GM12878 (cell line): ENCODE measurements around the gene SPAG7. TPM values are rescaled to one million over a fixed set of nuclear protein-coding genes. Genes with fewer than 3 reads are reported as not detected.

Experiments
- ATAC-seq: fragments of 200-7000 bp; cut with Tn5 transposase; 3 replicates; pipeline ENCODE4 v1.9.1; 2020; ENCODE audit warnings: mild to moderate bottlenecking, moderate library complexity
- BruUV-seq: library from RNA; stranded (reverse); fragments of 400-500 nt; replicated peaks from 2 replicates; lab custom pipeline; 2021; lab: Mats Ljungman, UMichigan
- CTCF ChIA-PET: fragments of 300-600 bp; sonication (Branson Sonifier 250); formaldehyde crosslinking; extraction: SDS; loops from one replicate; lab custom pipeline; 2021; ENCODE audit warnings: inconsistent platforms; lab: Yijun Ruan, JAX
- POLR2A ChIA-PET: fragments of 350-600 bp; formaldehyde crosslinking; extraction: SDS; loops from one replicate; lab custom pipeline; 2021; ENCODE audit warnings: inconsistent platforms; lab: Charles Lee
- RAD21 ChIA-PET: fragments of 300-600 bp; sonication (Branson Sonifier 250); formaldehyde crosslinking; loops from one replicate; lab custom pipeline; 2023; ENCODE audit warnings: antibody characterized with exemption; ENCODE audit not compliant: unreplicated experiment; lab: Charles Lee
- SMC1A ChIA-PET: fragments of 300-600 bp; sonication (Branson Sonifier 250); formaldehyde crosslinking; loops from one replicate; lab custom pipeline; 2023; ENCODE audit not compliant: unreplicated experiment, uncharacterized antibody; lab: Charles Lee
- DNase-seq: peaks from one replicate; pipeline ENCODE4 v3.0.0-alpha.2; 2011; ENCODE audit warnings: low read depth, low spot score
- FAIRE-seq: peaks from 3 replicates; lab custom pipeline; 2011; peaks lifted over from hg19 to GRCh38; lab: Jason Lieb, UNC
- H2AFZ ChIP-seq: 2 replicates; pipeline ENCODE4 v1.6.0; 2011; ENCODE audit warnings: low read depth, low read length, control low read depth; ENCODE audit not compliant: control insufficient read depth
- H3K27ac ChIP-seq: 2 replicates; pipeline ENCODE4 v1.5.1; 2011; ENCODE audit warnings: control low read depth; ENCODE audit not compliant: control insufficient read depth, insufficient read depth
- H3K27me3 ChIP-seq, 2 experiments: replicated peaks in 1 of 2; 2 replicates each; pipeline versions ENCODE4 v1.6.0 to v1.6.1; 2011; ENCODE audit warnings: low read length in 1 of 2; ENCODE audit not compliant: control insufficient read depth in 2 of 2, insufficient read depth in 2 of 2
- H3K36me3 ChIP-seq, 2 experiments: 2 replicates each; pipeline ENCODE4 v1.5.1; 2011; ENCODE audit warnings: low read length in 1 of 2; ENCODE audit not compliant: control insufficient read depth in 2 of 2, insufficient read depth in 2 of 2
- H3K4me1 ChIP-seq: 2 replicates; pipeline ENCODE4 v1.6.1; 2011; ENCODE audit warnings: mild to moderate bottlenecking, low read length, moderate library complexity, mixed read lengths; ENCODE audit not compliant: control insufficient read depth, insufficient read depth
- H3K4me2 ChIP-seq: 2 replicates; pipeline ENCODE4 v1.6.0; 2011; ENCODE audit warnings: control low read depth; ENCODE audit not compliant: control insufficient read depth, insufficient read depth
- H3K4me3 ChIP-seq: fragments of 200-600 bp; sonication (generic); 2 replicates; pipeline ENCODE4 v1.5.1; 2016
- H3K79me2 ChIP-seq: 2 replicates; pipeline ENCODE4 v1.6.0; 2011; ENCODE audit warnings: low read length; ENCODE audit not compliant: control insufficient read depth, insufficient read depth
- H3K9ac ChIP-seq: 2 replicates; pipeline ENCODE4 v1.8.0; 2011; ENCODE audit warnings: low read length, control low read depth, mixed read lengths; ENCODE audit not compliant: control insufficient read depth, insufficient read depth
- H3K9me3 ChIP-seq: replicated peaks from 3 replicates; pipeline ENCODE4 v1.5.1; 2011; ENCODE audit warnings: mild to moderate bottlenecking, low read length; ENCODE audit not compliant: control insufficient read depth, insufficient read depth
- H4K20me1 ChIP-seq: 2 replicates; pipeline ENCODE4 v1.6.0; 2011; ENCODE audit not compliant: control insufficient read depth, insufficient read depth
- BMI1 ChIP-seq: fragments of 450-650 bp; IDR thresholded peaks from 2 replicates; pipeline ENCODE4 v1.6.1; 2016; ENCODE audit warnings: mild to moderate bottlenecking, moderate library complexity, borderline replicate concordance
- MEF2A ChIP-seq: IDR thresholded peaks from 2 replicates; pipeline ENCODE4 v1.6.1; 2011; ENCODE audit warnings: low read depth, mild to moderate bottlenecking, low read length, moderate library complexity; ENCODE audit not compliant: insufficient read depth
- MTA3 ChIP-seq: IDR thresholded peaks from 2 replicates; pipeline ENCODE4 v1.6.1; 2012; ENCODE audit warnings: low read length, inconsistent platforms, borderline replicate concordance
- RUNX3 ChIP-seq: IDR thresholded peaks from 2 replicates; pipeline ENCODE4 v1.6.1; 2012; ENCODE audit warnings: low read length, inconsistent platforms
- SREBF2 ChIP-seq: IDR thresholded peaks from 2 replicates; pipeline ENCODE4 v1.6.1; 2012; ENCODE audit warnings: mild to moderate bottlenecking, low read length
- WGBS: methylation state at CpG from one replicate; pipeline ENCODE4 v1.1.6; 2016; ENCODE audit warnings: low lambda C conversion rate; ENCODE audit not compliant: insufficient replicate concordance, insufficient coverage; ENCODE audit errors: missing lambda C conversion rate; 5-methylcytosine and 5-hydroxymethylcytosine counted together
- in situ Hi-C: fragments of 300-500 bp; cut with MboI; formaldehyde crosslinking; loops from 9 replicates; pipeline ENCODE4 v1.14.3; 2018; ENCODE audit warnings: mixed read lengths
- intact Hi-C: fragments of 100-400 bp; cut with micrococcal nuclease; formaldehyde crosslinking; loops from one replicate; pipeline ENCODE4 v1.14.2; 2022; ENCODE audit not compliant: unreplicated experiment
- polyA plus RNA-seq, 11 experiments: library from polyadenylated mRNA; depleted of rRNA in 4 of 11; unstranded in 6 of 11; stranded (reverse) in 5 of 11; fragments of >200 nt; fragmentation: Nextera tagmentation in 4 of 11; fragmentation: Illumina TruSeq in 1 of 11; extraction: Ambion mirVana in 4 of 11; extraction: Trizol in 1 of 11; gene quantifications; 1 replicate in 1 of 11; 2 replicates in 10 of 11; pipeline versions ENCODE4 v1.2.1 to v1.2.3, GENCODE V29; 2011 to 2016; ENCODE audit warnings: inconsistent platforms in 2 of 11, missing spikeins in 2 of 11, low read depth in 1 of 11
- total RNA-seq, 4 experiments: library from RNA; depleted of rRNA in 3 of 4; stranded (reverse); fragments of >200 nt in 3 of 4; fragmentation: Illumina TruSeq in 1 of 4; extraction: Trizol in 1 of 4; gene quantifications; 2 replicates each; pipeline versions ENCODE4 v1.2.1 to v1.2.3, GENCODE V29; 2013 to 2021
- TF ChIP-seq, protein P1 (sequence below): fragments of 450-650 bp; IDR thresholded peaks from 2 replicates; pipeline ENCODE4 v1.6.1; 2018; ENCODE audit warnings: mild to moderate bottlenecking, low read depth, moderate library complexity; ENCODE audit not compliant: partially characterized antibody

SPAG7 gene
- total and polyA plus RNA-seq, 10 of the 15 experiments (the other 5 are each of a cell fraction or from before 2014, with no cell fraction given), result 7.9 to 146 (median 88.7) TPM

DNA sequence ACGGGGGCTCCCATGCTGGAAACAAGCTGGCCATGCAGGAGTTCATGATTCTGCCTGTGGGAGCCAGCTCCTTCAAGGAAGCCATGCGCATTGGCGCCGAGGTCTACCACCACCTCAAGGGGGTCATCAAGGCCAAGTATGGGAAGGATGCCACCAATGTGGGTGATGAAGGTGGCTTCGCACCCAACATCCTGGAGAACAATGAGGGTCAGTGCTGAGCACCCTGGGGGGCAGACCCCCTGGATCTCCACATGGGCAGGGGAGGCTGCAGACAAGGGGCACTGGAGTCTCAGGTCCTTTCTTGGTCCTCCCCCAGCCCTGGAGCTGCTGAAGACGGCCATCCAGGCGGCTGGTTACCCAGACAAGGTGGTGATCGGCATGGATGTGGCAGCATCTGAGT is 12.5 kb downstream of the SPAG7 start:
- Histone ChIP-seq H3K79me2 (peaks cover 14% of the 10 kb centered on the region), H2AFZ (no peak overlapping the region), H3K4me1 (peaks cover 17% of the 10 kb centered on the region), H3K9ac (no peak overlapping the region), H3K4me2 (no peak overlapping the region), H3K9me3 (no peaks in the 10 kb centered on the region), H4K20me1 (no peaks in the 10 kb centered on the region), H3K36me3 (peaks cover 4 to 6% of the 10 kb centered on the region in 2 experiments), H3K4me3 (no peak overlapping the region), H3K27ac (no peak overlapping the region), H3K27me3 (no peaks in the 10 kb centered on the region)
- WGBS, result 97% methylated on average over 8 of the region's 8 CpGs
- DNase-seq (no peak), FAIRE-seq (no peak), ATAC-seq (no peak)
- BruUV-seq, result no TSS peak
- in situ Hi-C loops (no loop called here), intact Hi-C loops (no loop called here)
- ChIA-PET POLR2A (interaction anchor here (0.7 to 17.5 kb wide), 4 partner anchors 10 to 435 kb away, joined by 3 to 272 read pairs (median 6); partner anchors contain the start of gene SPAG7), CTCF (interaction anchor here (1.3 to 3.8 kb wide), 3 partner anchors 12 to 46 kb away, joined by 3 to 21 read pairs (median 16); partner anchors contain the start of gene SPAG7), SMC1A (no interaction called here), RAD21 (no interaction called here)
- TF ChIP-seq, protein P1, sequence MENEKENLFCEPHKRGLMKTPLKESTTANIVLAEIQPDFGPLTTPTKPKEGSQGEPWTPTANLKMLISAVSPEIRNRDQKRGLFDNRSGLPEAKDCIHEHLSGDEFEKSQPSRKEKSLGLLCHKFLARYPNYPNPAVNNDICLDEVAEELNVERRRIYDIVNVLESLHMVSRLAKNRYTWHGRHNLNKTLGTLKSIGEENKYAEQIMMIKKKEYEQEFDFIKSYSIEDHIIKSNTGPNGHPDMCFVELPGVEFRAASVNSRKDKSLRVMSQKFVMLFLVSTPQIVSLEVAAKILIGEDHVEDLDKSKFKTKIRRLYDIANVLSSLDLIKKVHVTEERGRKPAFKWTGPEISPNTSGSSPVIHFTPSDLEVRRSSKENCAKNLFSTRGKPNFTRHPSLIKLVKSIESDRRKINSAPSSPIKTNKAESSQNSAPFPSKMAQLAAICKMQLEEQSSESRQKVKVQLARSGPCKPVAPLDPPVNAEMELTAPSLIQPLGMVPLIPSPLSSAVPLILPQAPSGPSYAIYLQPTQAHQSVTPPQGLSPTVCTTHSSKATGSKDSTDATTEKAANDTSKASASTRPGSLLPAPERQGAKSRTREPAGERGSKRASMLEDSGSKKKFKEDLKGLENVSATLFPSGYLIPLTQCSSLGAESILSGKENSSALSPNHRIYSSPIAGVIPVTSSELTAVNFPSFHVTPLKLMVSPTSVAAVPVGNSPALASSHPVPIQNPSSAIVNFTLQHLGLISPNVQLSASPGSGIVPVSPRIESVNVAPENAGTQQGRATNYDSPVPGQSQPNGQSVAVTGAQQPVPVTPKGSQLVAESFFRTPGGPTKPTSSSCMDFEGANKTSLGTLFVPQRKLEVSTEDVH, result no peak
- TF ChIP-seq MTA3, result no peak
- no peak for TF ChIP-seq RUNX3
- no peak for TF ChIP-seq SREBF2
- TF ChIP-seq BMI1, result no peak
- no peak for TF ChIP-seq MEF2A
